Upper lobe of left lung (tissue), 4 donors: ENCODE data around the gene DMXL2.

ENCODE experiments used
- CTCF ChIP-seq, 6 experiments: fragments of 450-650 bp in 4 of 6; fragments of 200-600 bp in 2 of 6; sonication (generic) in 2 of 6; IDR thresholded peaks; one replicate each; pipeline ENCODE4 v1.5.1; 2016 to 2019; ENCODE audit warnings: antibody characterized with exemption in 6 of 6
- POLR2A ChIP-seq, 4 donors: fragments of 450-650 bp; IDR thresholded peaks; one replicate each; pipeline ENCODE4 v1.5.1; 2016 to 2017; ENCODE audit warnings: antibody characterized with exemption in 4 of 4, mild to moderate bottlenecking in 2 of 4

- TF ChIP-seq POLR2A (IDR thresholded peaks at IDR 0.05) (no peak), CTCF (IDR thresholded peaks at IDR 0.05) (no peak)
Observed at GRCh38 chr15:51558411-51558810, 64.2 kb downstream of the DMXL2 start.
